GM18505 (cell line): ENCODE measurements around the gene GABRG3.

Experiments used
- ATAC-seq: cut with Tn5 transposase; IDR thresholded peaks from one replicate; pipeline ENCODE4 v1.9.1; 2021; ENCODE audit not compliant: unreplicated experiment
- POLR2A ChIP-seq: IDR thresholded peaks from 4 replicates; pipeline ENCODE4 v1.6.1; 2011; ENCODE audit warnings: borderline replicate concordance; ENCODE audit not compliant: insufficient read depth, insufficient read length; ENCODE audit errors: extremely low read depth

GABRG3 gene

DNA sequence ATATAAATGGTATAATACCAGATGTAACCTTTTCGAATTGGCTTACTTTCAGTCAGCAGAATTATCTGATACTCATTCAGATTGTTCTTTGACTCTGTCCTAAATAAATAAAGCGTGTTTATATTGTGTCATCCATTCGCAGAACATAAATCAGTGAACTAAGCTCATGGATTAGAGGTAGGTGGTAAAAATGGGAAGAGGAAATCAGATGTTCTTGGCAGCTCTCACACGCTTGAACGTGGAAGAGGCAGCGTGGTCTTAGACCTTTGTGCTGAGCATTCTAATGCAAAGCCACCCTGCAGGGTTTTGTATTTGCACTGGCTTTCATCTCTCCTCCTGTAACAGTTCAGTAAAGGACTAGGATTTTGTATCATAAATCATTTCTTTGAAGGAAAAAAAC, 441.4 kb downstream of the GABRG3 start:
- no peak for TF ChIP-seq POLR2A
- no peak for ATAC-seq

DNA sequence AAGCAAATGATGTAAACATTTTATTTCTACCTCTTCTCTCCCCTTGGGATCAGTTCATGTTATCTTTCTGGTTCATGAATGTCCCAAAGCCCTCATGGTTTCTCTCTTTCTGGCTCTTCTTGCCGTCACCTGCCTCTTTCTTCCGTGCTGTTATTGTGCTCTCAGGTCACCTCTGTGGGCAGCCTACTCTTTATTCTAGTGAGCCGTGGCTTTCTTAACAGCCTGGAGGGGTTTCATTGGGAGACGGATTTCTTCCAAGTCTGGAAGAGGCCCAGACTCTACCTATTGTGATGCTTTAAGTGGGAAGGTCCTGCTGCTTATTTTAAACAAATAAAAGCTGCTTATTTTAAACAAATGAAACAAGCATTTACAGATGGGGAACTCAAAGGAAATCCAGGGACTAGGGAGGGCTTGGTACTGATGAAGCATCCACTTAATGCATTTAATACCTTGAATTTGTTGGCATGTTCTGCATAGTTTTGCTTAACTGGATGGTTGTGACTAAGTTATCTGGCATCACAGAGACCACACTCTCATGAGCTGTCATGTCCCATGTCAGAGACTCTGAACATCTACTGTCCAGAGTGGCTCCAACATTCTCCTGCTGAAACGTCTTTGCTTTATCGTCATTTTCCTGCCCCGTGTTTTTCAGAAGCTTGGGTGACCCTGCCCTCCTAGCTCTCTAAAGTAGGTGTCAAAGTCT, 443.3 kb downstream of the GABRG3 start:
- no peak for ATAC-seq
- no peak for TF ChIP-seq POLR2A

DNA sequence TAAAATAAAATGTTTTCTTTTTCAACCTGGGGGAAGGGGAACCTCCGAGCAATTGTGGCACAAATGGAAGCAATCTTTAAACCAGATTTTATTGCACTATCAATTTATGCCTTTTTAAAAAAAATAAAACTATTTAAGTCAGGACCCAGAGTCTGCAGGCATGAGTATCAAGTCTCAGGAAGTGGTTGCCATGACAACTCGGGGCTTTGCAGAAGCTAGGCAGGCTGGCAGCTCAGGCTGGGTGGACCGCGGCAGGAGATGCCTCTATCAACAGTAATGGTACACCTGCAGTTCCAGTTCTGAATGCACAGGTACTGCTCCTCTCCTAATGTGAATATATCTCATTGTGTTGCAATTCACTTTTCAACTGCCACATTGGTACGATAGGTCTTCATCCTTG, 447.7 kb downstream of the GABRG3 start:
- no peak for ATAC-seq
- no peak for TF ChIP-seq POLR2A

DNA sequence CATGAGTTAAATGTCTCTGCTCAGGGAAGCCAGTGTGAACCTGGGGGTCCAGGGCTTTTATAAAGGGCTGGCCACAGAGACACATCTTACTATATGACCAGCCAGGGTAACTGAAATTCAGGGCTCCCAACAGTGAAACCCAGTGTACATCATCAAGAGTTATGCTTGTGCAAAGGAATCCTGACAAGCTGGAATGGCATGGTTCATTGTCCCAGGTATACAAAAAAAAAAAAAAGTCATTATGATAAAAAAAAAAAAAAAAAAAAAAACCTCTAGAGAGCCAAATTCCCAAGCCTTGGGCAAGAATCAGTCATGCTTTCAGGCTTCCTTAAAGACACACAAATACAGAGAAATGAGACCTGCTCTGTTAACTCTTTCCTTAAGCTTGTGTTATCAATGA, 452.0 kb downstream of the GABRG3 start:
- ATAC-seq: no peak
- TF ChIP-seq POLR2A: no peak

DNA sequence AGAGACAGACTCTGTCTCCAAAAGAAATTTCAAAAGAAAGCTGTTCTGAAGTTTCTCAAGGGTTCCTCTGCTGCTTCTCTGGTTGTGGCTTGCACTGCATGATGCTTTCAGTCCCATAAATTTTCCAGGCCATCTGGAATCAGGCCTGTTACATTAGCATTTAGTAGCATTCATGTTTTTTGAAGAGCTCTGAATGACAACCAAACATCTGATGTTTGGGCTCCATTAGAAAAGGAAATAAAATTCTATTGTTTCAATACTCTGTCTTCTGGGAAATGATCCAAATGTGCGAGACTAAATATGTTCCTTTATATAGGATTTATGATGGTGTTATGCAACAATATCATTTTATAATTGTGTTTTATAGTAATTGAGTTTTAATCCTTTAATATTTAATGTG, 455.8 kb downstream of the GABRG3 start:
- no peak for TF ChIP-seq POLR2A
- ATAC-seq: no peak

DNA sequence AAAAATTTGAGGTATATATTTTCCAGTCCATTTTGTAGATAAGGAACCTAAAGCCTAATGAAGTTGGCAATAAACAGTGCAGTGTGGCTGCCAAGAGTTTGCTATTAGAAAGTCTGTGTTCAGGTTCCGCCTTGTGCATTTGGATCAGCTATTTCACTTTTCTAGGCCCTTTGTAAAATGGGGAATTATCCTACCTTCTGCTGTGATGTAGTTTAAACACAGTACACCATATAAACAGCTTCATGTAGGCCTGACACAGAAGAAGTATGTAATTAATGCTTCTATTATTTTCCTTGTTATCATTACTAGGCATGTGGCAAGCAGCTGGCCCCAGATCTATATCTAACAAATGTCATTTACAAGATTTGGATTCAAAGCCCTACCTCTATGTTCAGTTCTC, 456.3 kb downstream of the GABRG3 start:
- TF ChIP-seq POLR2A: no peak
- no peak for ATAC-seq

DNA sequence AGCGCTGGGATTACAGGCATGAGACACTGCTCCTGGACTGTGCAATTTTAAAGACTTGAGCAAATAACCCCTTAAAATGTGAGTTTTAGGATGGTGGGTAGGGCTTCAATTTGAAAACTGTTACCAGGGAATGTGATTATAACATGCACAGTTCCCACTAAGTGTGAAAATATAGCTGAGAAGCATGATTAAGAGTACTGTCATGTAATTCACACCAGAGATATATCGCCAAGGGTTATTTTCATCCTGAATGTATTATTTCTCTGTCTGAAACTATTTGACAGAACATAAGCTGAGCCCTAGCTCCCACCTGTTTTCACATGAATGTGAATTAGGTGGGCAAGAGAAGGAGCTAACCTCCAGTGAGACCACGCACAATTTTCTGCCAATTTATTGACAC, 457.2 kb downstream of the GABRG3 start:
- ATAC-seq: no peak

DNA sequence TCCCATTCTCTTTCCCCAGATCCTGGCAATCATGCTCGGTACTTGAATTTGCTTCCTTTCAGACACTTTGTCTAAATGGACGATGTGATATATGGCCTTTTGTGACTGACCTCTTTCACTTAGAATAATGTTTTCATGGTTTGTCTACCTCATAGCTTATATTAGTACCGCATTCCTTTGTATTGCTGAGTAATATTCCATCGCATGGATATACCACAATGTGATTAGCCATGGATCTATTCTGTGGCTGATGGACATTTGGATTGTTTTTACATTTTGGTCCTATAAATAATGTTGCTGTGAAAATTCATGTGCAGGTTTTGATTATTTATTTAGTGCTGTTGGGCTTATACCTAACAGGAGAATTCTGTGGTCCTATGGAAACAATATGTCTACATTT, 458.6 kb downstream of the GABRG3 start:
- ATAC-seq: no peak
- TF ChIP-seq POLR2A: no peak

More for the DNA sequence above, 457.2 kb downstream of the GABRG3 start:
- TF ChIP-seq POLR2A: no peak

DNA sequence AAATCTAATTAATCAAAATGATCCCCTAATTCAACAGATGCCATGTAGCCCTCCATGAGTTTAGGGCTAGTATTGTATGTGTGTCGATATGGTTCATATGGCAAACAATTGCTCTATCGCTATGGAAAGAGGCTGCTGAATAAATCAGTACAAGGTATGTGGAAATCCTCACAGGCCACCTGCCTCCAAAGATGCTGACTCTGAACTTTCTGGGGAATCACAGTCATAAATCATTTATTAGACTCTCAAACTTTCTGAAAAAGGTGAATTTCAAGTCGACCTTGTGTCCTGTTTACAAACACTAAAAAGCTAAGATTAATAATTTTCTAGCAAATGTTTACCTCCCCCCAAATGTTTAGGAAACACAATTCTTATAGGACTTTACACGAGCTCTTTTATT, 462.6 kb downstream of the GABRG3 start:
- no peak for TF ChIP-seq POLR2A
- ATAC-seq: no peak

DNA sequence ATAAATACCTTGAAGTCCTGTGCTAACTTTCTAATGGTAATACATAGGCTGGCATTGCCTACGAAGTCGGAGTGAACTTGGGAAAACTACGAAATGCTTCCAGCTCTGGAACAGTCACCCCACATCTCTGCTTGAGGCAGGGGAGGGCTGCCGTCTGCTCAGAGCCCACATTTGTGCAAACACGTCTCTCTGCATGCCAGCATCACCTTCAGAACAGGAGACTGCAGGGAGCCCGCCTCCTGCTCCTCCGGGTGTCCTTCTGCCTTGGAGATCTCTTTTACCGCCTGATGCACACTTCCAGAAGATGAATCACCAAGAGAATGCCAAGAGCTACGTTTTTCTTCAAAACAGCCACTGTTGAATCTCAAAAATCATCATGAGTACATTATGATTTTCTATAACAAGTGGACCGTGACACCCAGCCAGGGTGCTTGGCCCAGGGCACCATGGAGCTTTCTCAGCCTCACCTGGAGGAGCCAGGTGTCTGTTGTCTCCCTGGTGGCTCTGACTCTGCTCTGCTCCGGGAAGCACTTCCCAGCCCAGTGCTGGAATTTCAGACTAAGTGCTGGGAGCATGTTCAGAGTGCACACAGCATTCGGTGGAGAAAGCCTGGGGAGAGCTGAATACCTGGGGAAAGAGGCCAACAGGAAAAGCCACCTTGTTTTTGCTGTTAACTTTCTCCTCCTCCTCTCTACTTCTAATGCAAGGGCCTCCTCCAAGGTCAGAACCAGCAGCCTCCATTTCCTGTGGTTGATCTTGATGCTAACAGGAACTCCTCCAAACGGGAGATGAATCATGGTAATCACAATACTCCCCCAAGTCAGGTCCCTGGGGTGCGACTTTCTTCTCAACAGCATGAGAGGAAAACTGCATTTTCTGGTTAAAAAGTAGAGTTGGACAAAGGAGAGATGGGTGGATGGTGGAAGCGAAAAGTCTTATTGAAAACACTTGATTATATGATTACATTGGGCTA, 467.7 kb downstream of the GABRG3 start:
- ATAC-seq: no peak
- TF ChIP-seq POLR2A: no peak

DNA sequence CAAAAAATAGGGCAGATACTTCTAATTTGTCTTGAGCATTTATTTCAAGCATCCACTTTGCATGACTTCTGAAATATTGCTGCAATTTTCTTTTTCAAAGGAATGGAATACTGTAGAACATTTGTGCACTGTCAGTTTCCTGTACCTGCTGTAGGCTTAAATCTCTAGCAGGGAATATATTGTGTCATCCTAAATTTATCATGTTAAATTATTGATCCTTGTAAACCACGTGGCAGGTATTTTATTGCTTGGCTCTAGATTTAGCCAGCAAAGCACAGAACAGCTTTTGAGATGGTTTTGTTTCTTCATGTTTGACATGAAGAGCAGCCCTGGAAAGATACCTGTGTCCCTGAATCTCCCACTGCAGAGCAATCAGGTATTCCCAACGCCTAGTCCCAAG, 470.1 kb downstream of the GABRG3 start:
- ATAC-seq: no peak
- TF ChIP-seq POLR2A: no peak

DNA sequence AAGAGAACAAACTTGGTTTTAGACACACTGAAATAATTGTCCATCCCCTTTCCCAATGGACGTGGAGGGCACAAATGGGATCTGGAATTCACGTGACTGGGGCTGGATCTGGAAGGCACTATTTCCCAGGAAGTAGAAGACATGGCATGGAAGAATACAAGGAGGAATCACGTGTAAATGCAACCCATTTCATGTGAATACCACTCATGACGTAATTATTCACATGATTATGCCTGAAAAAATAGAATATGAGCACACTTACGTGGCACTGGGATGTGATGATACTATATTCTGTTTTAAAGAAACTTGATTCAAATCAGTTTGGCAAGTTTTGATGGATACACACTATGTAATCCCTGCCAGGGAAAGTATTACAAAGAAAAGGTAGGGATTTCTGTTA, 477.3 kb downstream of the GABRG3 start:
- no peak for ATAC-seq
- TF ChIP-seq POLR2A: no peak

DNA sequence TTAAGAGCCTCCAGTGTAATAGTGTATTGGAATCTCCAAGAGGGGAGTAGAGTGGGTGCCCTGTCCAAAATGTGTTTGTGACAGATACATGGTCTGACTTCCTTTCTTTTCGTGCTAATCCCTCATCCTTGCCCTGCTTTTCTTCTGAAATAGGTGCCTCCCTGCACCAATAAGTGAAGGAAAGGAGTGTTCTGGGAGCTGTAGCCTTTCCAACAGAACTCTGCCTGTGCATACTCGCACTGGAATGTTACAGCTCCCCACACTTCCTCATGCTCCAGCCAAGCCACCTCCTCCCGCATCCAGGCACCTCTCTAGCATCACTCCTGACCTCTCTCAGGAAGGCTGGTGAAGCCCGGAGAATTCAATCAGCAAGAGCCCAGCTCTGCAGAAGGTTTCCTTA, 478.0 kb downstream of the GABRG3 start:
- no peak for ATAC-seq
- TF ChIP-seq POLR2A: no peak

DNA sequence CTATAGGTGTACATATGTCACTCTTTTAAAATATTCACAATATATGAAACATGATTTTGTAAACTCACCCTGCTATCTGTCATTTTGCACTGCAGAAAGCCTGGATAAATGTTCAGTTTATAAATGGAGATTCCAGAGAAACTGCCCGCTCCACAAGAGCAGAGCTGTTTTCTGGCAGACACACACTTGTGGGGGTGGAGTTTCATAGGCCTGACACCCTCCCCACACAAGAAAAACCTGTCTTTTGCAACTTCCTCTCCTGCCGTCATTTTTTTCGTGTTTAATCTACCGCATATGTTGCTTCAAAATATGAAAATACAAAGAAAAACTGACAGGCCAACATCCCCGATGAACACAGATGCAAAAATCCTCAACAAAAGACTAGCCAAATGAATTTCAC, 479.0 kb downstream of the GABRG3 start:
- no peak for ATAC-seq
- no peak for TF ChIP-seq POLR2A
